CD4-positive, alpha-beta T cell treated with Interleukin-17A for 4 hours (primary cell): Measurements from ENCODE around the gene APLN.
A peak's percentile ranks its signal among the peaks of the same experiment; 100 is the strongest.

Source experiments
- DNase-seq: peaks from one replicate; pipeline ENCODE4 v3.0.0-alpha.2; 2020; ENCODE audit warnings: mixed read lengths

The APLN gene

DNA sequence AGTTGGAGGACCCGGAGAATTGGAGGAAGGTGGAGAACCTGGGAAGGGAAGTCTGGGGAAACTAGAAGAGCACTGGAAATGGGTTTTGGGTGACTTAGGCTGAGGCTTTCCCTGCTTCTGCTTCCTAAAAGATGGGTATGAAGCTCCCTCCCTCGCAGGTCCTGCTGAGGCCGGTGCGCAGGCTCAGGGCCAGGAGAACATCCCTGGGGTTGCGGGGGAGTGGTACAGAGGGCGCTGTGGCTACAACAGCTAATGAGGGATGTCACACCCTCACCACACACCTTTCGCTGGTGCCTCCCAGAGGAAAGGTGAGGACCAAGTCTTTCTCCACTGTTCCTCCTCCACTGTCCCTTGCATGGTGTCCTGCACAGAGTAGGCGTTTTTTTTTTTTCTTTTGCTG lies 15.8 kb downstream of the APLN start:
- no peak for DNase-seq

DNA sequence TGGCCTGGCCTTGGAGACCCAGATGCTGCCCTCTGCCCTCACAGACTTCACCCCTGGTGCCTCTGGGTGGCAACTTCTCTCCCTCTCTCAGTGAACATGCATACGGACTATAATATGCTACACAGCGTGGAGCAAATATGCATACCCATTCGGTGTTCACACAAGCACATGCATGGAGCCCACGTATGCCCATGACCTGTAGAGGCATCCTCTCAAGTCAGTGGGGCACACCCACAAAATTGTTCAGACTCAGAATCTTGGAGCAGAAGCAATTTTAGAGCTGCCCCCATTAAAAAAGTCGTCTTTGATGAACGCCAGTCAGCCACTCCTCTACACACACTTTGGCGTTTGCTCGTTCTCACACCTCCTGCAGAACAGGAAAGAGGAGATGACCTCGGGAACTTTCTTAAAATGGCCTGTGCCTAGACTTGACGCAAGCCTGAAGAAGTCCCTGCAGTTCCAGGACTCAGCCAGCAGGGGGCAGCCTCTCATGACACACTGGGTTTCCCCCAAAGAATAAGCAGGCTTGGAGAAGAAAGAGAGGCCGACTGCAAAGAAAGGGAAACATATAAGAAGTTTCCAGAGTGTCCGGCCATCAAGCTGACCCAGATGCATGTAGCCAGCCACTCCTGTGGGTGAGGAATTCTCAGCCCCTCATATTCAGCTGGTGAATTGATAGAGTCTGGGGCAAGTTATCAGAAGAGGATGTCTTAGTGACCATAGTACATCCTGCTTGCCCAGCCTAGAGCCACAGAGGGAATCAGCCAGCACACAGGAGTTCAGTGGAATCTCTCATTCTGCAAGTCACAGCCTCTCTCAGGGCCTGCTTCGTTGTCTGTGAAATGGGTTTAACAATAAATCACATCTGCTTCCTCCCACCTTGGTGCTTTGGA lies 17.3 kb downstream of the APLN start:
- DNase-seq, result peak; percentile 84

DNA sequence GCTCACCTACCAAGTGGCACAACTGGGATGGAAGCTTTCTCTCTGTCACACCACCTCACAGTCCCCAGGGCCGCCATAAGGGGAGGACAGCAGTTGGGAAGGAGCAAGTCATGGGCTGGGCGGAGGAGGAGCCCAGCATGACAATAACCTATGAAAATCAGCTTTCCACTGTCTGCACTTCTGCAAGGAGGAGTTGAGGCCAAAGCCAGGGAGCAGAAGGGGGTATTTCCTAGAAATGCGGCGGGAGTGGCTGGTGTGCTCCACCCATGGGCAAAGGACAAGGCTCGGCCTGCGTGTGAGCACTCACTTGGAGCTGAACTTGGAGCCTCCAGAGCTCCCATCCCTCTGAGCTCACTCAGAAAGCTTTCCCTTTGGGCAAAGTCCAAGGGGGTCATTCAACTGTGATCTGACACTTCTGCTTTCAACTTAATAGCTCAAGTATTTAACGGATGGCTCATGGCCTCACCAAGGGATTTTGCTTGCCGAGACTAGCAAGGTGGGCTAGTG lies 18.5 kb downstream of the APLN start:
- no peak for DNase-seq

DNA sequence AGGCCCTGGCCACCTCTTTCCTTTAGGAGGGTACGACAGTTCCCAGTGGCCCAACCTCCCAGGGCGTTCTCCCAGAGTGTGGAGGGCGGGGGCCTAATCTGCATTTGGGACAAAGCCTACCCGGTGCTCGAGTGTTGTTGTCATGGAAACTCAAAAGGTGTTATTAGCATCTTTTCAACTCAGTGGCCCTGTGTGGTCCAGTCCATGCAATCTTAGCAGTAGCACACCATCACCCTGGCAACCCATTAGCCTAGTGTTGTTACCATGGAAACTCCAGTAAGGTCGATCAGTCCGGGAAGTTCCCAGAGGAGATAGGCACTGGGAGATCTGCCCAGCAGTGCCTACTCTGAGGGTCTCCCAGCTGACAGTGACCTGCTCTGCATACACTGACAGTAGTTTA lies 20.2 kb downstream of the APLN start:
- DNase-seq, result no peak

DNA sequence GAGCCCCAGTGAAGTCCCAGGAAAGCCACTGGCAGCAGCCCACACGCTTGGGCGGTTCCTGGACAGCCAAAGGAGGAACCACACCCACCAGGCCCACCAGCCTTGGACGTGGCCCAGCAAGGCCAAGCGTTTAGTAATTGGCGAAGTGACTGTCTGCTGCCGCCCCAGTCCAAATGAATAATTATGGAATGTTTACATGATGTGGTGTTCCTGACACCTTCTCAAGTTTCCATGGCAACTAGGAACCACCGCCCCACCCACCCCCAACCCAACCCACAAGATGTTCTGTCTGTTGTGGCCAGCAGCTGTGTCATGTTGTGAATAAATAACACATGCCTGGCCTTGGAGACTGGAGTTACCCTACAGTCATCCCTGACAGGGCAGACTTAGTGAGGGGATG lies 22.3 kb downstream of the APLN start:
- DNase-seq, result no peak

DNA sequence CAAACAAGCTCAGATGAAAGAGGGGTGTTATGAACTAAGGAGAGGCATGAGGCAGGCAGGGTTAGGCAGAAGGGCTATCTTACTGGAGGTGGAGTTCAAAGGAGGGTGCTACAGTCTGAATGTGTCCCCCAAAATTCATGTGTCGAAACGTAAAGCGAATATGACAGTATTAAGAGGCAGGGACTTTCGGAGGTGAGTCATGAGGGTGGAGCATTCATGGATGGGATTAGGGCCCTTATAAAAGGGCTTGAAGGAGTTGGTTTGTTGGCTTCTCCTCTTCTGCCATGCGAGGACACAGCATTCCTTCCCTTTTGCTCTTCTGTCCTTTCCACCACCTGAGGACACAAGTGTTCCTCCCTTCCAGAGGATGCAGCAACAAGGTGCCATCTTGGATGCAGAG lies 22.9 kb downstream of the APLN start:
- no peak for DNase-seq

DNA sequence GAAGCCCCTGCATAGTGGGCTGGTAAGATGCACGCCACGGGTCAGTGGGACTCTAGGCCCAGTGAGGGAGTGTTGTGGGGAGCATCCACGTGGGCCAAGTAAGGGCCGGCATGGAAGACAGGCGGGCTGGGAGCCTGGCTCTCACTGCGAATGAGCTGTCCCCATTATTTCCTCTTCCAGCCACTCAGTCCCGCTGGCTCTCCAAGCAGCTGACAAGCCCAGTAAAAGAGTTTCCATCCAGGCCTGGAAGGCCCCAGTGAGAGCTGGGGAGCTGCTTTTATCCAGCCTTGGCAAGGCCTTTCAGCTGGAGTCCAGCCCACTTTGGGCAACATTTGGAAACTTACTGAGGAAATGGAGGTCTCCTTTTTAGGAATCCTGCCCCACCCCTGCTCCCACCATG lies 24.9 kb downstream of the APLN start:
- DNase-seq, result no peak

DNA sequence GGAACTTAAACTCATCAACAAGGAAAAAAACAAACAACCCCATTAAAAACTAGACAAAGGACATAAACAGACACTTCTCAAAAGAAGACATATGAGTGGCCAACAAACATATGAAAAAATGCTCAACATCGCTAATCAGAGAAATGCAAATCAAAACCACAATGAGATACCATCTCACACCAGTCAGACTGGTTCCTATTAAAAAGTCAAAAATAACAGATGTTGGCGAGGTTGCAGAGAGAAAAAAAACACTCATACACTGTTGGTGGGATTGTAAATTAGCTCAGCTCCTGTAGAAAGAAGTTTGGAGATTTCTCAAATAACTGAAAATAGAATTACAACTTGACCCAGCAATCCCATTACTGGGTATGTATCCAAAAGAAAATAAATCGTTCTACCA lies 28.7 kb downstream of the APLN start:
- no peak for DNase-seq

DNA sequence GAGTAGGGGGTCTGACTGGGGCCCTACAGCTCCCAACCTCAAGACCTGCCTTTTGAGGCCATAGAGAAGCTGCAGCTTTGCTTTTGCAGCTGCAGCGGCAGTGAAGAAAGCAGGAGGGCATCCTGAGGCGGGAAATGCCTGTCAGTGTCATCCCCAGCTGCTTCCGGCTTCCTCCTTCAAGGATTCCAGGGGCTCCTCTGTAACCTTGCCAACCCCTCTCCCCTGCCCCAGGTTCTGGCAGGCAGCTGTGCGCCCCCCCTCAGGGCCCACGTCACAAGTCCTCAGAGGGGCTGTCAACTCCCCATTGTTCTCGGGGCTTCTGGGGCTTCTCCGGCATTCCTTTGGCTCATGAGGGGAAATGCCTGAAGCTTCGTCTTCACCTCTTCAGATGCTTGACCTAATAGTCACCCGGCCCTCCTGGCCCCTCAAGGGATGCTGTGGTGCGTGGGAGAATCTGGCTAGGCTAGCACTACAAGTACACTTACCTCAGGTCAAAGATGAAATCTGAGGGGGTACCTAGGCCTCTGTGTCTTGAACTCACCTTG lies 31.9 kb downstream of the APLN start:
- no peak for DNase-seq

DNA sequence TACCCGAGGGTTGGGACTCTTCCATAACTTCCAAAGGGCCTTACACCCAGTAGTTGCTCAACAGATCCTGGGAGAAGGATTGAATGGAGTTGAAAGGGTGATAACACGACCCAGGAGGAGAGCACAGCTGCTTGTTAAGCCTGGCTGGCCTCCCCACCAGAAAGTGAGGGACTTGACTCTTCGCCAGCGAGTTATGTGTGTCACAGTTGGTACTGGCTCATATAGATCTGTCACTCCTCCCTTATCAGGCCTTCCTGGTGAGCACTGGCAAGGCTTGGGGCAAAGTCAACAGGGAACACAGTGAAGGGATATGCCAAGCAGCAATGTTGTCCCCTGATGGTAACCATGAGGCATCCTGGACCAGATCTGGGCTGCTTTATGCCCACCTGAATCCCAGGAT lies 35.8 kb downstream of the APLN start:
- DNase-seq, result no peak

DNA sequence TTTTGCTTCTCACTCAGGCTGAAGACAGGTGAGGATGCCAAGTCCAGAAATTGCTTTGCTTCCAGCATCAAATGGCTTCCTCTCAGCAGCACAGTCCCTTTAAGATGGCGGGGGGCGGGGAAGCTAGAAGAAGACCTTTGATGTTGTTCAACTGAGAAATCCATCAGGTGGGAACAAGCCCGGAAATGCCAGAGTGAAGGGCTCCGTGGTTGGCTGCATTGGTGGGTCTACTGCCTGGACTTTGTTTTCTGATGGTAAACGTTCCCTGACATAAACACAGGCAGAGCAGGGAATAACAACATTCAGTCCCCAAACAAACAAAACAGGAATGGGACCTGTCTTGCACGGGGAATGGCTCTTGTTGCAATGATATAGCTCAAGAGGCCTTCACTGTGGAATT lies 37.3 kb downstream of the APLN start:
- no peak for DNase-seq

DNA sequence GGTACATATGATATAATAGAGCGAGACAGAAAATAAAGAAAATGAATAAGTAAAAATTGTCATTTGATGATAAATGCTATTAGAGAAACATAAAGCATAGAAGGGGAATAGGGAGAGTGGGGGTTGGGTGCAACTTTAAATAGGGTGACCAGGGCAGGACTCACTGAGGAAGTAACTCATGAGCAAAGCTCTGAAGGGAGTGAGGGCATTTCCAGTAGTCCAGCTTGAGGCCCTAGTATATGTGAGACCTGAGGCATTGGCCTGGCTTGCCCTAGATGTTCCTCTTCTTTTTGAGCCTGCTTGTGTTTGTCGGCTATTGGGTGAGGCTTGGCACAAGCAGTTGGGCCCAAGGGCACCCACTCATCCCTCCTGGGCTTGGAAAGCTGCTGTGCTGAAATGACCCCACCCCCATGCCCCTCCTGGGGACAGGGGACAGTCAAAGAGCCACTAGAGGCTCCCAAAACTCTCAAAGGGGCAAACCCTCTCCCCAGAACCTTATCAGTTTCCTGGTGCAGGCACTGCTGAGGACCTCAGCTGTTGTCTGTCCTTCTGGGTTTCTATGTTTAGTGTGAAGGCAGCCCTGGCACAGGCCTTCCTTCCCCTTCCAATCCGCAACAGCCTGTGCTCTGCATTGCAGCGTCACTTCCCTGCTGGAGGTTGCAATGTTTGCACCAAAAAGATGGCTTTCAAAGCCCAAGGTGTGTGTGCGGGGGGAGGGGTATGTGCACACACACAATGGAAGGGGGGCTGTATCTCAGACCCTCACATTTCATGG lies 40.1 kb downstream of the APLN start:
- DNase-seq, result no peak

DNA sequence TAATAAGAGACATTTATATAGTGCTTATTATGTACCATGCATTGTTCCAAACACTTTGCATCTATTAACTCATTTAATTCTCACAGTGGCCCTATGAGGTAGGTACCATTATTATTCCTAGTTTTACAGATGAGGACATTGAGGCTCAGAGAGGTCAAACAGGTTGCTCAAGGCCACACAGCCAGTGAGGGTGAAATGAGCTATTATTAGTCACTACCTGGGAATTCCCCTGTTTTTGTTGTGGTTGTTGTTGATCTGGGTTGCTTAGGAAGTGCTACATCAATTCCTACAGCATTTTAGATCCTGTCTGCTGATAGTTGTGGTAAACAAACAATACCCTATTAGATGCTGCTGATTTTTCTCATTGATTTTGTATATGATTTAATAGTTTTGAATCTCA lies 41.2 kb downstream of the APLN start:
- DNase-seq, result no peak

DNA sequence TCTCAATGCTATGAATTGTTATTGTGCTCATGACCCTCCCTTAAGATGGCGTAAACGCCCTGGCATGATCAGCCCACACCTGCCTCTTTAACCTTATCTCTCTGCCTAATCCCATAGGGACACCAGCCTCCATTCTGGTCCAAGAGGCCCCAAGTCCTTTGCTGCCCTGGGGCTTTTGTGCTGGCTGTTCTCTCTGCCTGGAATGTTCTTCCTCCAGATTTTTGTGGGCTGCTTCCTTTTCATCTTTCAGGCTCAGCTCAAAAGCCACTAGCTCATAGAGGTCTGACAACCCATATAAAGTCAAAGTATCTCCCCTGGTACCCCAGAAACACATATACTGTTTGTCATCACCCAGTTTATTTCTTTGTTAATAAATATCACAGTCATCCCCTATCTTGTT lies 42.4 kb downstream of the APLN start:
- DNase-seq, result no peak

DNA sequence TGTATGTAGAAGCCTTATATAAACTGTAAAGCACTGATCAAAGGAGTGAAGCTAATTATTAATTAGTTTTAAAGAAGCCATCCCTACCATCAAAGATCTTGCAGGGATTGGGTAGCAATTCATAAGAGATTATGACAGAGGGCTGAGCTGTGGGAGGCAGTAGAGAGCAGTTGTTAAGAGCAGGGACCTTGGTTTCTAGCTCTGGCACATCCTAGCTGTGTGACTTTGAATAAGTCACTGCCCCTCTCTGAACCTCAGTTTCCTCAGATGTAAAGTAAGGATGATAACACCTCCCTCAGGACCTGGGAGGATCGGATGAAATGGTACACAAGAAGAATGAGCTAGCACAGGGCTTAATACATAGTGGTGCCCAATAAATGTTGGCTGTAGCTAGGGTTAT lies 45.4 kb downstream of the APLN start:
- DNase-seq, result no peak

DNA sequence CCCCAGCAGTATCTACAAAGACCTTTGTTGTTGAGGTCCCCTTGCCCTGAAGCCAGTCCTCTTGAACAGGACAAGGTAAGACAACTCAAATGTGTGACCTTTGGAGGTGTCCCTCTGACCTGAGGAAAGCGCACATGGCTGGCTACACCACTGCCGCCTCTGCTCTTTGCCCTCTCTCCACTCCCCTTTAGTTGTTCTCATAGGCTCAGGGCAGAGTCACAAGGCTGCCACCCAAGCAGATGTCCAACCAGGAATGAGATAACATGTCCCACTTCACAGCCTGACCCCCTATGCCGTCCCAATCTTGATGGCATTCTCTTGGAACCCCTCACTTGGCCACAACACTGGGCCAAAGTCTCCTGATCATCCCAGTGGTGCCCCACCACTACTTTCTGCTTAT lies 46.3 kb downstream of the APLN start:
- DNase-seq, result no peak

DNA sequence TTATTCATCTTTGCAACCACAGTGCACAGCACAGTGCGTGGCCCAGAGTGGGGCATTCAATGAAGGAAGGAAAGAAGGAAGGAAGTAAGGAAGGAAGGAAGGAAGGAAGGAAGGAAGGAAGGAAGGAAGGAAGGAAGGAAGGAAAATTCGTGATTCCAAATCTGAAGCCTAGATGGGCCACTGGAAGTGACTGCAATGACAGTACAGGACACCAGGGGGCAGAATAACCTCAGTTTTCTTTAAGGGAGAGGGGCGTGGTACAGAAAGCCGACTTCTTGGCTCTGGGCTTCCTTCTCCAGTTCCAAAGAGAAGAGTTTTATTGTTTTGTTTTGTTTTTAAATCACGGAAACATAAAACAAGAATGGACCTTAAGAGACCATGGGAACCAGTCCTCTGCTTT lies 47.8 kb downstream of the APLN start:
- peak; percentile 76 for DNase-seq

DNA sequence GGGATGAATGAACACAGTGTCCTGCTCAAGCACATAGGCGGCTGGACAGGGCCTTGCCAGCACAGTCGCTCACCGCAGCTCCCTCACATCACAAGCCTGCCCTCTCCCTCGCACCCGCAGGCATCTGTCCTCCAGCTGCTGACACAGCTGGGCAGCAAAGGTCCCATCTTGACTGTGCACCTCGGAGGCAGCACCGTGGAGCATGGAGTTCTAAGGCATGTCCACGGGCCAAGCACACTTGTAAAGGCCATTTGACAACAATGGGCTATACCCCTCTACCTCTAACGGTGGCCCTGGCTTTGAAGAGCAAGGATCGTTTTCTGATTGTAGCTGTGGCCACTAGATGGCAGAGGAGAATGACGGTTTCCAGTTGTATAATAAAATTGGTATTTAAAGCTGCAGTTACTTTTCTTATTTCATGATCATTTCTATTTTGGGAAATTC lies 53.8 kb downstream of the APLN start:
- DNase-seq, result peak; percentile 32

DNA sequence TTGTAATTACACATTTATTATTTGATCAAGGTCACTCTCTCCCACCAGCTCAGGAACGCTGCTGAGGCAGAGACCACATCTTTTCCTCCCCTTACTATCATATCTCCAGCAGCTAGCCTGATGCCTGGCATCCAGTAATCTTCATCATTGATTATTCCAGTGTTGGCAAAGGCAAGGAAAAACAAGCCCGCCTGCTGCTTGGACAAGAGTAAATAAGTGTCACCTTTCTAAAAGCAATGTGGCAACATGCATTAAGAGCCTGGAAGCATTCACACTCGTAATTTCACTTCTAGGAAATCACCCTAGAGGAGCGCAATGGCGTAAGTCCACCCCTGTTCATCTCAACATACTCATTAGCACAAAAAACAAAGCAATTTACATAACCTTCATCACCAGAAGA lies 54.8 kb downstream of the APLN start:
- DNase-seq, result no peak

DNA sequence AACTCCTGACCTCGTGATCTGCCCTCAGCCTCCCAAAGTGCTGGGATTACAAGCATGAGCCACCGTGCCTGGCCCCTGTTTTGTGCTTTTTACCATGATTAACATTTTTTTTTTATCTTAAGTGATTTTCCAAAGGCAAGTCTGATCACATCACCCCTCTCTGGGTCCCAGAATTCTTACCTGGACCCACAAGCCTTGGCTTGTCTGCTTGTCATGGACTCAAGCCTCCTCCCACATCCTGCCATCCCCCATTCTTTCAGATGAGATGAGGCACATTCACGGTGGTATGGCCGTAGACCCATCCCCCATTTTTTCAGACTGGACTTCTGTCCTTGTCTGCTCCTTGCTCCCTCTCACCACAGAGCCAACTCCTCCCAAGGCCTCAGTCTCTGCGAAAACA lies 55.3 kb downstream of the APLN start:
- no peak for DNase-seq

DNA sequence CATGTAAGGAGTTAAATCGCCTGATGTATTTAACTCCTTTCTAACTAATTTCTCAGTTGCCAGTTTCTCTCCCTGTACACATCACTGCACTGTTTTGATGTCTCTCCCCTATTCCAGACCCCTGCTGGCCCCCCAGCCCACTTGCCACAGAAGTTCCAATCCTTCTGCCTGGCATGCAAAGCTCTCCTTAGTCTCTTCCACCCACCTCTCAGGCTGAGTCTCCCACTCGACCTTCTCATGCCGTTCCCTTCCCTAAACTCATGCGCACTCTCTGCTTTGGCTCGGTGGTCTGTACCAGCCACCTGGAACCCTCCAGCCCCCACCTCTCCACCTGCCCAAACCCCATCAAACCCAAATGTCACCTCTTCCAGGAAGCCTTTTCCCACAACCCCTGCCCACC lies 56.9 kb downstream of the APLN start:
- no peak for DNase-seq

DNA sequence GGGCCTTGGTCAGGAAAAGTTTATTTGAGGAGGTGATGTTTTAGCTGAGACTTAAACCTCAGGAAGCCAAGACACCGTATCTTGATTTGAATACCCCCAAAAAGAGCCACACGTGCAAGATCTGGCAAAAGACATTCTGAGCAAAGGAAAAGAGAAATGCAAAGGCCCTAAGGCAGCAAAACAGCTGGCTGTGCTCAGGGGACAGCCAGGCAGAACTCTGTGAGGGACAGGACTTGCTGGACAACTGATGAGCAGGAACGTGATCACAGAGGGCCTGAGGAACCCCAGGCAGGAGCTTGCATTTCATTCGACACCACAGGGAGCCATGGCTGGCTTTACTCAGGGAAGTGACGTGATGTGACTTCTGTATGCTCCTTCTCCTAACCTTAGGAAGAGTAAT lies 58.7 kb downstream of the APLN start:
- no peak for DNase-seq
